Esophagus muscularis mucosa (tissue), 4 donors: ENCODE data around the gene PSMD6. TPM values are rescaled to one million over a fixed set of nuclear protein-coding genes. Genes with fewer than 3 reads are reported as not detected.
A peak's percentile ranks its signal among the peaks of the same experiment; 100 is the strongest.

ENCODE experiments used
- DNase-seq: peaks from one replicate; pipeline ENCODE4 v3.0.0-alpha.2; 2017; ENCODE audit errors: extremely low spot score
- H3K27ac ChIP-seq, 4 donors: fragments of 200-600 bp; sonication (generic); replicated peaks in 1 of 4; 1 replicate in 3 of 4; 2 replicates in 1 of 4; pipeline ENCODE4 v1.5.1; 2016 to 2019; ENCODE audit warnings: mild to moderate bottlenecking in 1 of 4
- H3K27me3 ChIP-seq, 4 donors: fragments of 200-600 bp; sonication (generic); one replicate each; pipeline versions ENCODE4 v1.5.1 to v1.6.0; 2016 to 2019
- H3K36me3 ChIP-seq, 4 donors: fragments of 200-600 bp; sonication (generic); one replicate each; pipeline ENCODE4 v1.5.1; 2016 to 2019
- H3K4me1 ChIP-seq, 4 donors: fragments of 200-600 bp; sonication (generic); one replicate each; pipeline ENCODE4 v1.5.1; 2016 to 2019
- H3K4me3 ChIP-seq, 4 donors: fragments of 200-600 bp; sonication (generic); 1 replicate in 2 of 4; 2 replicates in 2 of 4; pipeline ENCODE4 v1.5.1; 2016 to 2019; ENCODE audit warnings: mild to moderate bottlenecking in 4 of 4, moderate library complexity in 1 of 4
- H3K9me3 ChIP-seq, 4 donors: fragments of 200-600 bp; sonication (generic); 1 replicate in 3 of 4; 2 replicates in 1 of 4; pipeline ENCODE4 v1.5.1; 2016 to 2019
- CTCF ChIP-seq, 3 experiments: fragments of 200-600 bp in 2 of 3; fragments of 450-650 bp in 1 of 3; sonication (generic) in 2 of 3; IDR thresholded peaks; one replicate each; pipeline ENCODE4 v1.5.1; 2017 to 2019; ENCODE audit warnings: antibody characterized with exemption in 3 of 3, mild to moderate bottlenecking in 2 of 3, moderate library complexity in 1 of 3
- EP300 ChIP-seq: sonication (generic); formaldehyde crosslinking; IDR thresholded peaks from one replicate; pipeline ENCODE4 v1.6.1; 2017; ENCODE audit warnings: antibody characterized with exemption
- POLR2A ChIP-seq: fragments of 450-650 bp; IDR thresholded peaks from one replicate; pipeline ENCODE4 v1.6.1; 2017; ENCODE audit warnings: antibody characterized with exemption, moderate library complexity, mild to moderate bottlenecking, low read depth
- POLR2AphosphoS5 ChIP-seq, 2 donors: sonication (generic); formaldehyde crosslinking; IDR thresholded peaks; one replicate each; pipeline ENCODE4 v1.6.1; 2017; ENCODE audit warnings: antibody characterized with exemption in 2 of 2
- WGBS: methylation state at CpG from one replicate; pipeline ENCODE4 v1.1.5; 2018; 5-methylcytosine and 5-hydroxymethylcytosine counted together
- intact Hi-C: fragments of 100-400 bp; cut with DNase I; formaldehyde crosslinking; loops from one replicate; pipeline ENCODE4 v1.15.1; 2023
- total RNA-seq, 4 donors: library from RNA; depleted of rRNA; stranded (reverse); fragments of >200 nt; gene quantifications; one replicate each; pipeline versions ENCODE4 v1.1.0 to v1.2.1, GENCODE V29; 2016

The PSMD6 gene
- total RNA-seq, 4 donors from 2014 or later = 64.5 to 78.2 (median 70.7) TPM

GRCh38 chr3:64058566-64058965 lies 35.3 kb upstream of the PSMD6 start:
- Histone ChIP-seq H3K9me3 (no peaks in the 10 kb centered on the region), H3K27ac (no peak overlapping the region), H3K4me3 (no peak overlapping the region), H3K36me3 (no peaks in the 10 kb centered on the region), H3K27me3 (no peaks in the 10 kb centered on the region), H3K4me1 (peaks cover 0 to 11% (median 7%) of the 10 kb centered on the region in 4 donors)
- WGBS = 21% methylated on average over 4 of the region's 4 CpGs
- intact Hi-C loops = no loop called here
- TF ChIP-seq POLR2AphosphoS5 (IDR thresholded peaks at IDR 0.05) (no peak), EP300 (no peak), POLR2A (no peak), CTCF (IDR thresholded peaks at IDR 0.05) (no peak)
- DNase-seq = peak; percentile 29

GRCh38 chr3:64057231-64057630 lies 33.9 kb upstream of the PSMD6 start:
- H3K36me3 ChIP-seq = no peaks in the 10 kb centered on the region
- no peaks in the 10 kb centered on the region for H3K9me3 ChIP-seq
- no peaks in the 10 kb centered on the region for H3K27me3 ChIP-seq
- no peak for DNase-seq
- intact Hi-C loops = no loop called here
- TF ChIP-seq CTCF (IDR thresholded peaks at IDR 0.05) = no peak
- H3K4me1 ChIP-seq = peaks cover 0 to 11% (median 7%) of the 10 kb centered on the region in 4 donors
- 95% methylated on average over 4 of the region's 4 CpGs for WGBS
- no peak overlapping the region for H3K4me3 ChIP-seq
- no peak overlapping the region for H3K27ac ChIP-seq

GRCh38 chr3:64056606-64057180 lies 33.4 kb upstream of the PSMD6 start:
- DNase-seq = no peak
- H3K4me3 ChIP-seq = no peak overlapping the region
- no peaks in the 10 kb centered on the region for H3K9me3 ChIP-seq
- WGBS = 72% methylated on average over 3 of the region's 3 CpGs
- H3K4me1 ChIP-seq = peaks cover 0 to 11% (median 7%) of the 10 kb centered on the region in 4 donors
- no peaks in the 10 kb centered on the region for H3K36me3 ChIP-seq
- no peaks in the 10 kb centered on the region for H3K27me3 ChIP-seq
- no peak overlapping the region for H3K27ac ChIP-seq
- TF ChIP-seq POLR2A (no peak), CTCF (IDR thresholded peaks at IDR 0.05) (no peak), POLR2AphosphoS5 (IDR thresholded peaks at IDR 0.05) (no peak), EP300 (no peak)
- intact Hi-C loops = no loop called here

- Histone ChIP-seq H3K36me3 (no peaks in the 10 kb centered on the region), H3K4me1 (peaks cover 0 to 11% (median 7%) of the 10 kb centered on the region in 4 donors), H3K9me3 (no peaks in the 10 kb centered on the region), H3K27ac (no peak overlapping the region), H3K4me3 (no peak overlapping the region), H3K27me3 (no peaks in the 10 kb centered on the region)
- TF ChIP-seq EP300 = no peak
- no peak for TF ChIP-seq POLR2AphosphoS5 (IDR thresholded peaks at IDR 0.05)
- no peak for TF ChIP-seq POLR2A
- TF ChIP-seq CTCF (IDR thresholded peaks at IDR 0.05) = no peak
- DNase-seq = no peak
- intact Hi-C loops = no loop called here
- 76% methylated on average over 2 of the region's 2 CpGs for WGBS
Measured at GRCh38 chr3:64055076-64055475, 31.8 kb upstream of the PSMD6 start.

- Histone ChIP-seq H3K4me3 (no peak overlapping the region), H3K27ac (no peak overlapping the region), H3K9me3 (no peaks in the 10 kb centered on the region), H3K4me1 (peaks cover 0 to 11% (median 7%) of the 10 kb centered on the region in 4 donors), H3K36me3 (no peaks in the 10 kb centered on the region), H3K27me3 (no peaks in the 10 kb centered on the region)
- 91% methylated on average over 3 of the region's 3 CpGs for WGBS
- TF ChIP-seq POLR2A = no peak
- TF ChIP-seq EP300 = no peak
- TF ChIP-seq POLR2AphosphoS5 (IDR thresholded peaks at IDR 0.05) = no peak
- TF ChIP-seq CTCF (IDR thresholded peaks at IDR 0.05) = no peak
- no peak for DNase-seq
- intact Hi-C loops = no loop called here
Measured at GRCh38 chr3:64054488-64054887, 31.2 kb upstream of the PSMD6 start.
